GM12801 (cell line): ENCODE measurements around the gene P4HB.

ENCODE experiments used
- CTCF ChIP-seq: IDR thresholded peaks from one replicate; pipeline ENCODE4 v1.5.1; 2011; ENCODE audit warnings: control low read depth; ENCODE audit not compliant: insufficient read length; ENCODE audit errors: extremely low read depth

P4HB gene

GRCh38 chr17:81858170-81858966 lies 2.0 kb downstream of the P4HB start:
- TF ChIP-seq CTCF: no peak

GRCh38 chr17:81854974-81855774 lies 5.2 kb downstream of the P4HB start:
- no peak for TF ChIP-seq CTCF

GRCh38 chr17:81852237-81852636 lies 8.1 kb downstream of the P4HB start:
- no peak for TF ChIP-seq CTCF

- TF ChIP-seq CTCF: no peak
Observed at GRCh38 chr17:81851423-81851822, 8.9 kb downstream of the P4HB start.

- TF ChIP-seq CTCF: no peak
Observed at GRCh38 chr17:81849457-81849856, 10.9 kb downstream of the P4HB start.

GRCh38 chr17:81846743-81847689 lies 13.3 kb downstream of the P4HB start:
- TF ChIP-seq CTCF: no peak
